Panc1 (cell line): Measurements from ENCODE around the gene COQ8A. TPM values are rescaled to one million over a fixed set of nuclear protein-coding genes. Genes with fewer than 3 reads are reported as not detected.

Experiments
- ATAC-seq: fragments of 200-7000 bp; cut with Tn5 transposase; 2 replicates; pipeline ENCODE4 v1.9.1; 2020; ENCODE audit warnings: mild to moderate bottlenecking, moderate library complexity
- BruUV-seq: library from RNA; stranded (reverse); fragments of 400-500 nt; replicated peaks from 2 replicates; lab custom pipeline; 2021; lab: Mats Ljungman, UMichigan
- CTCF ChIA-PET: fragments of 300-600 bp; sonication (Branson Sonifier 250); formaldehyde crosslinking; loops from one replicate; lab custom pipeline; 2022; ENCODE audit warnings: antibody characterized with exemption; lab: Charles Lee
- POLR2A ChIA-PET: fragments of 300-600 bp; sonication (Branson Sonifier 250); formaldehyde crosslinking; loops from one replicate; lab custom pipeline; 2022; ENCODE audit warnings: antibody characterized with exemption; lab: Charles Lee
- DNase-seq: peaks from one replicate; pipeline ENCODE4 v3.0.0-alpha.2; 2010; ENCODE audit warnings: low read depth, low spot score
- H3K27ac ChIP-seq: 2 replicates; pipeline ENCODE4 v1.5.1; 2011; ENCODE audit warnings: mild to moderate bottlenecking, low read length, inconsistent platforms
- H3K27me3 ChIP-seq: fragments of 200-500 bp; sonication (Bioruptor generic); 2 replicates; pipeline ENCODE4 v1.6.0; 2014; ENCODE audit warnings: low read length, inconsistent platforms; ENCODE audit not compliant: control insufficient read depth, insufficient read depth
- H3K36me3 ChIP-seq: fragments of 200-500 bp; sonication (Bioruptor generic); 2 replicates; pipeline ENCODE4 v1.5.1; 2014; ENCODE audit warnings: inconsistent platforms, mild to moderate bottlenecking, low read length, moderate library complexity; ENCODE audit not compliant: control insufficient read depth, insufficient read depth
- H3K4me1 ChIP-seq: 2 replicates; pipeline ENCODE4 v1.5.1; 2011; ENCODE audit warnings: inconsistent platforms, mild to moderate bottlenecking, low read length, moderate library complexity; ENCODE audit not compliant: control insufficient read depth, insufficient read depth
- H3K4me3 ChIP-seq, 2 experiments: 2 replicates each; pipeline ENCODE4 v1.5.1; 2011 to 2012; ENCODE audit warnings: low read depth in 2 of 2, low read length in 2 of 2, mild to moderate bottlenecking in 2 of 2, inconsistent platforms in 1 of 2, moderate library complexity in 1 of 2
- H3K9me3 ChIP-seq: fragments of 200-500 bp; sonication (Bioruptor generic); 2 replicates; pipeline ENCODE4 v1.5.1; 2014; ENCODE audit warnings: low read depth, mild to moderate bottlenecking, inconsistent platforms, low read length, moderate library complexity; ENCODE audit not compliant: control insufficient read depth, insufficient read depth
- CTCF ChIP-seq: fragments of 450-650 bp; IDR thresholded peaks from 2 replicates; pipeline ENCODE4 v1.5.1; 2017; ENCODE audit warnings: mild to moderate bottlenecking
- POLR2AphosphoS5 ChIP-seq: IDR thresholded peaks from 2 replicates; pipeline ENCODE4 v1.6.1; 2012; ENCODE audit warnings: mild to moderate bottlenecking, low read depth, low read length, moderate library complexity
- REST ChIP-seq, 2 experiments: IDR thresholded peaks; 2 replicates each; pipeline ENCODE4 v1.6.1; 2011 to 2012; ENCODE audit warnings: low read depth in 2 of 2, control low read depth in 1 of 2, low read length in 1 of 2, mild to moderate bottlenecking in 1 of 2, moderate library complexity in 1 of 2; ENCODE audit not compliant: insufficient read depth in 1 of 2
- SIN3A ChIP-seq: IDR thresholded peaks from 2 replicates; pipeline ENCODE4 v1.6.1; 2012; ENCODE audit warnings: low read depth, mild to moderate bottlenecking, low read length, moderate library complexity, borderline replicate concordance; ENCODE audit not compliant: insufficient read depth
- TCF7L2 ChIP-seq: IDR thresholded peaks from 2 replicates; pipeline ENCODE4 v1.6.1; 2011; ENCODE audit warnings: mild to moderate bottlenecking, low read depth, low read length, inconsistent platforms
- in situ Hi-C: cut with HindIII; loops from 2 replicates; pipeline ENCODE4 v1.10.0; 2016; ENCODE audit warnings: low sequenced_read_pairs, low pct_unique_long_range_greater_than_20kb
- intact Hi-C: fragments of 100-400 bp; cut with micrococcal nuclease; formaldehyde crosslinking; loops from one replicate; pipeline ENCODE4 v1.10.0; 2022; ENCODE audit not compliant: unreplicated experiment
- total RNA-seq: library from RNA; stranded (reverse); gene quantifications from one replicate; pipeline ENCODE4 v1.2.1, GENCODE V29; 2021; ENCODE audit not compliant: unreplicated experiment

COQ8A gene
- total RNA-seq, 1 experiment from 2014 or later: 15.1 TPM

GRCh38 chr1:227006226-227006796 is 66.2 kb downstream of the COQ8A start:
- TF ChIP-seq REST (IDR thresholded peaks at IDR 0.05; ENCODE audit: insufficient read depth in 1 of 2, low read depth in 2 of 2, low read length in 1 of 2): no peak
- no peak for TF ChIP-seq TCF7L2
- no peak for TF ChIP-seq CTCF
- no peak for TF ChIP-seq SIN3A
- TF ChIP-seq POLR2AphosphoS5: no peak
- Histone ChIP-seq H3K27me3 (no peaks in the 10 kb centered on the region), H3K4me3 (no peak overlapping the region), H3K27ac (no peak overlapping the region), H3K4me1 (no peaks in the 10 kb centered on the region), H3K9me3 (no peaks in the 10 kb centered on the region), H3K36me3 (peaks cover 10% of the 10 kb centered on the region)
- in situ Hi-C loops: no loop called here
- intact Hi-C loops: no loop called here
- ChIA-PET CTCF (no interaction called here), POLR2A (no interaction called here)
- DNase-seq (no peak), ATAC-seq (no peak)
- BruUV-seq: no TSS peak

GRCh38 chr1:227009937-227010336 is 69.8 kb downstream of the COQ8A start:
- in situ Hi-C loops: no loop called here
- H3K27me3 ChIP-seq: no peaks in the 10 kb centered on the region

More at GRCh38 chr1:227009937-227010336, 69.8 kb downstream of the COQ8A start:
- TF ChIP-seq POLR2AphosphoS5: no peak
- TF ChIP-seq CTCF: no peak
- no peak for TF ChIP-seq SIN3A
- TF ChIP-seq REST (IDR thresholded peaks at IDR 0.05; ENCODE audit: insufficient read depth in 1 of 2, low read depth in 2 of 2, low read length in 1 of 2): no peak
- no peak for TF ChIP-seq TCF7L2
- H3K27ac ChIP-seq: no peak overlapping the region
- ChIA-PET POLR2A (no interaction called here), CTCF (interaction anchor here (0.6 kb wide), 1 partner anchor 210 kb away, joined by 3 read pairs; no protein-coding TSS in a partner anchor)
- intact Hi-C loops: no loop called here
- BruUV-seq: no TSS peak
- ATAC-seq: no peak
- no peak for DNase-seq
- no peaks in the 10 kb centered on the region for H3K4me1 ChIP-seq
- H3K36me3 ChIP-seq: peaks cover 8% of the 10 kb centered on the region; the same call in 1 of the 2 replicates
- H3K4me3 ChIP-seq: no peak overlapping the region
- H3K9me3 ChIP-seq: no peaks in the 10 kb centered on the region
